HG03196 (cell line): ENCODE measurements around the gene SLC16A3.
"Not testable (repeated sequence)": the region's sequence is repeated elsewhere in the genome, so short reads cannot be mapped to it uniquely, and the experiment has no call there.

ENCODE experiments used
- ATAC-seq: cut with Tn5 transposase; IDR thresholded peaks from one replicate; pipeline ENCODE4 v1.9.1; 2021; ENCODE audit not compliant: unreplicated experiment

The SLC16A3 gene

DNA sequence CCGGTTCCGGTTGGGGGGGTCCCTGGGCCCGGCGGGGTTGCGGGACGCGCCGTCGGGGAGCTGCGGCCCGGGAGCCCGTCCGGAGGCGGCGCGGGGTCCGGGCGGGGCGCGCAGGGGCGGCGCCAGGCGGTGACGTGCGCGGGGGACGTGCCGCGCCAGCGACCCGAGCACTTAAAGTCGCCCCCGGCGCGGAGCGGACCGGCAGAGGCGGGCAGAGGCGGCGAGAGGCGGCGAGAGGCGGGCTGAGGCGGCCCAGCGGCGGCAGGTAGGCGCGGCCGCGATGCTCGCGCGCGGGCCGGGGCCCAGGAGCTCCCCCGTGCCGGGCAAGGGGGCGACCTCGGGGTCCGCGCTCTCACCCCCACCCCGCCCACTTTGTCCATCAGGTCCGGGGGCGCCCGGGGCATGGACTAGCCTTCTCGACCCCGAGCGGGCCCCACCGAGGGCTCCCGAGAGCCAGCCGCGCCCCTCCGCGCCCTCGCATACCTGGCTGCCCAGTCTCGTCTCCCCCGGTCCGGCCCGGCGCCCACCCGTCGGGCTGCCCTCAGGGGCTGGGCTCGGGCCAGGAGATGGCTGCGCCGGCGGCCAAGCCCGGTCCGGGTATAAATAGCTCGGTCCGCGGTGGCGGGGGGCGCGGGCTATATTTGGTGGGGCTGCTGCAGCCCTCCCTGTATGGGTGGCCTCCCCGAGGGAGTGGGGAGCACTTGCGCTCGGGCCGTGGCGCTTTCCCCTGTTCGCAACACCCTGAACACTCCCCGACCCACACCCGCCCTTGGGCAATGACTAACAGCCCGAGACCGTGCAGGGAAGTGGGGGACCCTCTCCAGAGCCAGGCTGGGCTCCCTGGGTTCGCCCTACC is at the start of gene SLC16A3:
Gene SLC16A3 (plus strand): TSS at position 201 of the 856 bp plus-strand sequence. CDS start 6,967 bp downstream, outside the sequence.
- peak; percentile 33 for ATAC-seq

DNA sequence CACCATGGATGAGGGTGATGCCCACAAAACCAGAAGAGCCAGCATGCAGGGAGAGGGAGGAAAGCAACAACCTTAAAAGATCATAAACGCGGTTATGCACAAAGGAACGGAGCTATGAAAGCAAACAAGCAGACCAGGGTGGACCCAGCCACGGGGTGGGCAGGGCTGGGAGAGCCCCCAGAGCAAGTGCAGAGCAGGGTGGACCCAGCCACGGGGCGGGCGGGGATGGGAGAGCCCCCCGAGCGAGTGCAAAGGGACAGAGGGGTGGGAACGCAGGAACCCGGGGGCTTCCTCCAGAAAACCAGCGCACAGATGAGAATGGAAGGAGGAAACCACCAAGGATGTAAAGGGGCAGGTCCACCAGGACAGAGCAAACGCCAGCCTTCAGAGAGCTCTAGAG is 49.4 kb upstream of the SLC16A3 start:
- ATAC-seq, result no peak

DNA sequence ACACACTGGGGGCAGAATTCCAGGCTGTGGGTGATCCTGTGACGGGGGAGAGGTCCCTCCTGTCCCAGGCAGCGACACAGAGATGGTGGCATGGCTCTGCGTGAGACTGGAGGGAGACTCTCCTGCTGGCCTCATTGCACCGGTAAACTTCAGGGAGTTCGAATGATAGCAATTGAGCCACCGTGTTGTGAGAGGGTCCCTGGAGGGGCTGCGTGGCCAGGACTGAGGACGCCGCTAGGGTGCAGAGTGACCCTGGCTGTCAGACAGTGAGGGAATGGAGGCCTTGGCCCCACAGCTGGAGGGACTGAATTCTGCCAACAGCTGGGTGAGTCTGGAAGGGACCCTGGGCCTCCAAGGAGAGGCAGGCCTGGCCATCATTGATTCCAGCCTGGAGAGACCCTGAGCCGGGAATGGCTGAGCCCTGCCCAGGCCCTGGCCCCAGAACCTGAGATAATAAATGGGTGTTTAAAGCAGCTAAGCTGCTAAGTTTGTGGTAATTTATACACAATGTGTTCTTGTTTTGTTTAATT is 48.8 kb upstream of the SLC16A3 start:
- ATAC-seq, result no peak

DNA sequence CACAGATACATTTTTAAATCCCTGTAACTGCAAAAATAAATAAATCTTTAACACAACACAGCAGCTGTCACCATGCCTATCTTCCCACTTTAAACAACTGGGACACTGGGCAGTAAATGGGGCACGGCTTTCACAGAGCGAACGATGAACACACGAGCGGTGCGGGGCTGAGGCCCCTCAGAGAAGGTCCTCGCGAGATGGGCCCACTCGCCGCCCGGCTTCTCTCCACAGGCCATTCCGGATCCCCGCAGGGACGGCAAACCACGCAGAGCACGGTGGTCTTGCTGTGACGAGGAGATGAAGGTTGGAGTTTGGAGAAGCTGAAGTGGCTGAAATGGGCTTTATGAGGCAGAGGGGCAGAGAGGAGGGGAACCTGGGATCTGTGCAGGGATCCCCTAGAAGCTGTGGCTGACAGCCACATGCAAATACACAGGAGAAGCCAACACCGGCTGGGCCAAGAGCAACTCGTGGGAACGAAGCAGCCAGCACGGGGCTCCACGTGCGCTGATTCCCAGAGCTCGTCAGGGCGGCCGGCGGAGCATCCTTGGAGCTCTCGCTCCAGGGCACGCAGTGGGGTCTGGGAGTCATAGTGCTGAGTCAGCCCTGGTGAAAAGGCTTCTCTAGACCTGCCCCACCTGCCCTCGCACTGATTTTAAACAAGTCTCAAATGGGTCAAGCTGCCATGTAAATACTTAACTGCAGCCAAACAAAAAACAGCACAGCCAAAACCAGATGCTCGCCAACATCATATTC is 47.9 kb upstream of the SLC16A3 start:
- ATAC-seq, result no peak

DNA sequence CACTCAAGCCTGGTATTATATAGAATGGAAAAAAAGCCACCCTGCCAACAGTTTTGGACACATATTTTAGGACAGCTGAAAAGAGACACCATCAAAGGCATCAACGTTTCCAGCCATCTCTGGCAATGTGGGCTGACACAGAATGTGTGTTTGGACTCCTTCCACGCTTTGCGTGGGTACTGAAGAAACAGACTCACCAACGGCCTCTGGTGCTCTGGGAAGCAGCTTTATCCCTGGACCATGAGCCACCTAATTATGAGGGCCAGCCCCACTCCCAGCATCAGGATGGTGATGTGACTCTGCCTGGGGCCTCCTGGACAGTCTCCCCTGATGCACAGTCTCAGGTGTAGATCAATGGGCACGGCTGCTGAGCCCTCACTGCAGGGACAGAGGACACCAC is 44.1 kb upstream of the SLC16A3 start:
- no peak for ATAC-seq

DNA sequence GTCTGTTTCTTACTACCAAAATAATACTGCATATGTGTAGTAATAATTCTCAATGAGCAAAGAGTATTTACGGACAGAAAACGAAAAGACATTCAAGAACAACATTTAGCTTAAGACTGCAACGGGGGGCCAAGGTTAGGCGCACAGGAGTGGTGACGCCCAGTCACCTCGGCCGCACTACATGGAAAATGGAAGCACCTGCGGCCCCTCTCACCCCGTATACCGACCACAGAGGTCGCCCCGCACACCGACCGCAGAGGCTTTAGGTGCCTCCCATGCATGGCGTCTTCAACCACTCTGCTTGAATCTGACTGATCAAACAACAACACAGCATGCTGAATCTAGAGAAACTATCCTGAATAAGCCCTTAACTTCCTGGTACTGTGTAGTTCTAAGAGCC is 42.6 kb upstream of the SLC16A3 start:
- ATAC-seq, result no peak

DNA sequence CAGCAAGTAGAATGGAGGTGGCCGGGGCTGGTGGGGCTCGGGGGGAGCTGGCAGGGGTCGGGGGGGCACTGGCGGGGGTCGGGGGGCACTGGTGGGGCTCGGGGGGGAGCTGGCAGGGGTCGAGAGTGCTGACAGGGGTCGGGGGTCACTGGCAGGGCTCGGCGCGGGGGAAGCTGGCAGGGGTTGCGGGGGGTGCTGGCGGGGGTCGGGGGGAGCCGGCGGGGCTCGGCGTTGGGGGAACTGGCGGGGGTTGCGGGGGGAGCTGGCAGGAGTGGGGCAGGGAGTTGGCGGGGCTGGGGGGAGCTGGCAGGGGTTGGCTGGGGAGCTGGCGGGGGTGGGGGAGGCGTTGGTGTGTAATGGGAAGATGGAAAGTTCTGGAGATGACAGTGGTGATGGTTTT is 41.3 kb upstream of the SLC16A3 start:
- no peak for ATAC-seq

DNA sequence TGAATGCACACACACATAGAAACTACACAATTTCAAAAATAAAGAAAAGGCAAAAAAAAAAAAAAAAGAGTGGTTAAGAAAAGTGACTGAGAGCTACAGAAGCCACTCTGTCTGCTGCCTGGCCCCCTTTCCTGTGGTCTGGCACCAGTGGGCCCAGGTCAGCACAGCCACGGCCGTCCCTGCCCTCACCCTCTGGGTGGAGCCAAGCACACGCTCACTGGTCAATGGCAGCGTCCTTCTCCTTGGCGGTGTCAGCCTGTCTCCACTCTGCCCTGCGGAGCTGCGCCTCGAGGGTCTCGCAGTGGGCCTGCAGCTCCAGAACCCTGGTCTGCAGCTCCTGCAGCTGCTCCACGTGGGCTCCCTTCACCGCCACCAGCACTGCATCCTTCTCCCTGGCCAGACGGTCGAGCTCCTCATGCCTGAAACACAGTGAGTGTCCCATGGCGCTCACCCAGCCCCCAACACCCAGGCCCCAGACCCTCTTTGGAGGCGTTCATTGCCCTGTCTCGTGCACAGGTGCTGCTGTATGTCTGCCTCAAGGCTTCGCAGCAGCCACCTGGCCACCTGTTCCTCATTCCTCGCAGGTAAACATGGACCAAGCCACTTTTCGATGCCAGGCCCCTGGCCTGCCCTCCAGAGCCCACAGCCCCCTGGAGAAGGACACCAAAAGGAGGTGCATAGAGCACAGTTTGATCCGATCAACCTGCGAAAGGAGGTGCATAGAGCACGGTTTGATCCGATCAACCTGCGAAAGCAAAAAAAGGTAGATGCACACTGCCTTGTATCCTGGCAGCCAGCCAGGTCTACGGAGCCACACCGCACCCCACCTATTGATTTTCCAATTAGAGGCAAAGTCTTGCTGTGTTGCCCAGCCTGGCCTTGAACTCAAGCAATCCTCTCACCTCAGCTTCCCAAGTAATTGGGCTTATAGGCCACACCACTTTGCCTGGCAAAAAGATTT is 40.6 kb upstream of the SLC16A3 start:
- no peak for ATAC-seq

DNA sequence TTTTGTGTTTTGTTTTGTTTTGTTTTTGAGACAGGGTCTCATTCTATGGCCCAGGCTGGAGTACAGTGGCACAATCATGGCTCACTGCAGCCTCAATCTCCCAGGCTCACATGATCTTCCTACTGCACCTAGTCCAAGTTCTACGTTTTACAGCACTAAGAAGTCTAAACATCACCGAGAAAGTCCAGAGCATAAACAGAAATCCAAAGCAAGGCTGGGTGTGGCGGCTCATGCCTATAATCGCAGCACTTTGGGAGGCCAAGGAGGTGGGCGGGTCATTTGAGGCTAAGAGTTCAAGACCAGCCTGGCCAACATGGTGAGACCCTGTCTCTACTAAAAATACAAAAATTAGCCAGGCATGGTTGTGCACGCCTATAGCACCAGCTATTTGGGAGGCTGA is 35.8 kb upstream of the SLC16A3 start:
- ATAC-seq, result not testable (repeated sequence)

DNA sequence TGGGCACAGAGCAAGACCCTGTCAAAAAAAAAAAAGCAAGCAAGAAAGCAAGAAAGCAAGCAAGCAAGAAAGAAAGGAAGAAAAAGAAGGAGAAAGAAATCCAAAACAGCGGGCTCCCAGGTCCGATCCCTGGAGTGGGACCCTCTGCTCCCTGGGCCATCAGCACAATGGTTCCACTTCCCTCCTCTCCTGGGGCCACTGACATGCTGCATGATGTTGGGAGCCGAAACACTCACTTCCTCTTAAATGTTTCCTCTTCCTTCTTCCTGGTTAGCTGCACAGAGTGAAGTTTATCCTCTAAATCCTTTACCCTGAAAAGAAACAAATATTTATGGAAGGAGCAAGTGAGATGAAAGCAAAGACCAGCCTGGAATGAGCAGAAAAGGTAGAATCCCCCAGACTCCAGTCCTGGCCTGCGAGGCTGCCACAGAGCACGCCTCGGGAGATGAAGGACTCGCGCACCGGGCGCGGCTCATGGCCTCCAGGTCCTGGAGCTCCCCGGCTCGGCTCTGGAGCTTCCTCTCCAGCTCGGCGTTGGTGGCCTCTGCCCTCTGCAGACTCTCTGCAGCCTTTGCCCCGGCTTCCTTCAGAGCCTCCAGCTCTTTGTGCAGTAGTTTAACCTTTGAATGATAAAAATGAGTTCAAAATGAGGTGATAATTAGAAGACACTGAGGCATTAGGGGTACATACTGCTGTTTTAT is 35.2 kb upstream of the SLC16A3 start:
- no peak for ATAC-seq

DNA sequence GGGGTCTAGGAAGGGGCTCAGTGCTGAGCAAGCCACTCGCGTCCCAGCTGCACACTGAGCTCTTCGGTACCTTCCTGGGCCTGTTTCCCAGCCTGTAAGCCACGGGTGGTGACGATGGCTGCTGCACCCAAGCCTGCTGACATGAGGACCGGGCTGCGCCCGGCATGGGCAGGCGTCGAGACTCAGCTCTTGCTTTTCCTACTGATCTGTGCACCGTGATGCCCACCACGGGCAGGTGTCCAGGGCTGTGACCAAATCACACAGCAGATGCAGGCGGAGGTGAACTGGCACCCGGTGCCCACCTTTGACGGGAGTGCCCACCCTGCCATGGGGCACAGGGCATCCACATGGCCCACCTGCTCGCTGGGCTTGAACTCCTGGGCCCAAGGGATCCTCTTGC is 34.1 kb upstream of the SLC16A3 start:
- ATAC-seq, result no peak

DNA sequence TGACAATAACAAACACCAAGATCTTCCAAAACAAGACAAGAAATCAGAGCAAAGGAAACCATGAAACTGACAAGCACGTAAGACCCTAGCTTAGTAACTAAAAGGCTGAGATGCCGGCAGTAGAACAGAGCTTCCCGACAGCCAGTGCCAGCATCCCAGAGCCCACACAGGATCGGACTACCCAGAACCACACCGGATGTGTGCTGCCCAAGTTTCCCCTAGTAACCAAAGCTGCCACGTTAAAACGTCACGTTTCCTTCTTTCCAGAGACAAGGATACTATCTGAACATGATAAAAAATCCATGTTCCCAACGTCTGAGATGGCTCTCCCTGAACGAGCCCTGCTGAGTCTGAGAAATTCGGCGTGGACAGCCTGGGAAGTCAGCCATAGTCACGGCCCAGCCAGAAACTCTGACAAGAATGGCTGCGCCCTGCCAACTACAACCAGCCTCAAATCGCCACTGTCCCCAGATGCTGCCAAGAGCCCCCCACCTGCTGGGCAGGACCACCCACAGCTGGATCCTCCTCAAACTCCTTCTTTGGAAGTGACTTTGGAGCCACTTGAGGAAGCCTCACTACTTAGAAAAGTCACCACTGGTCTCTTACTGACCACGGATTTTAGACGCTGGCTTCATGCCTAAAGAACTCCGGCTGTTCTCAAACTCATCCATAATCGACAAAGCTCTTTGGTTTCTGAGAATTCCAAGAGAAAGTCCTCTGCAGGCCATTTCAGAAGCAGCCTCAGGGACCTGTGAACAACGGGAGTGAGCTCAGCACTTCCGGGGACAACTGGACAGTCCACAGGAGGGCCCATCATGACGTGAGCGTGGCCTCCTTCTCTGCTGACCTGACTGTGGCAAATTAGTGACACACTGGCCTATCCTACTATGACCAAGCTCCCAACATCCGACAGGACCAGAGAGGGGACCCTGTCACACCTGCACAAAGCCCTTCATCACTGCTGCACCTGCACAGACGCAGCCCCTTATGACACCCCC is 32.9 kb upstream of the SLC16A3 start:
- no peak for ATAC-seq

DNA sequence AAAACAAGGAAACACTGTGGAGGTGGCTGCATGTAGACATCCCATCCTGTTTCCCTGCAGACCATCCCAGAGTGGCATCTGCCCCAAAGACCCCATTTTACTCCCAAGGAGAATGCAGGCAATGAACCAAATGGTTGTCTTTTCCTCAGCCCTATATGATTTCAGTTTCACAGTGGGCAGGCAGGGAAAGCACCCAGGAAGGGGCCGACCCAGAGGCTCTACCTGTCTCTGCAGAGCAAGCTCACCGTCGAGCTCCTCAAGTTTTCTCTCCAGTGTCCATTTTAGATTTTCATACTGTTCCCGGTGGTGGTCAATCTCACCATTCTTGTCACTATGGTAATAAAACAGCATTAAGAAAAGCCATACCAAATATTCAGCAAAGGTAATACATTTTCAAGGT is 30.8 kb upstream of the SLC16A3 start:
- no peak for ATAC-seq

DNA sequence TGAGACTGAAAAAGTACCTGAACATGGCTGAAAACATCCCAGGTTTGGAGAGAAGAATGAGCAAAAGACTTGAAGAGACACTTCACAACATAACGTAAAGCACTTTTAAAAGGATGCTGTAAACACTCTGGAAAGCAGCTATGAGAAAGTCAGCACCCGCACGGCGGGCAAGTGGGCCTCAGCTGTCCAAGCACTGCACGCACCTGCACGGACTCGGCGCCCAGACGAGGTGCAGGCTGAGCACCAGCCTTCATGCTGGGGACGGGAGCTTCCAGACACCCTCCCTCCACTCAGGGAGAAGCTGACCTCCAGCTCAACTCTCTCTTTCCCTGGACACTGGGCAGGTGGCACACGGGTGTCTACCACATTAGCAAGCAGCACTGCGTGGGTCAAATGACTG is 29.3 kb upstream of the SLC16A3 start:
- no peak for ATAC-seq

DNA sequence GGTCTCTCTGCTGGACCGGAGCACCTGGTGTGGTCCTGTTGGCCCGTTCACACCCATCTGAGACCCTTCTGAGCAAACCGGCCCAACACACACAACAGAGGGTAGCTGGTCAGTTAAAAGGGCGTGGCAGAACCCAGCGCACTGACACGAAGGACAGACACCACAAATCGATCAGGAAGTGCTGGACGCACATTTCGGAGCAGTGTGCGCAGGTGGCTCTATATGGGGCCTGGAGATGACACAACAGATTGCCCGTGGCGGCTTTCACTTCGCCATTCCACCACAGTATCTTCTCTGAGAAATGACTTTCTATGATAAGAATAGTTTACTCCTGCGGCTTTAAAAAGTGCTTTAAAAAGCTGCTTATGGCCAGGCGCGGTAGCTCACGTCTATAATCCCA is 28.7 kb upstream of the SLC16A3 start:
- no peak for ATAC-seq

DNA sequence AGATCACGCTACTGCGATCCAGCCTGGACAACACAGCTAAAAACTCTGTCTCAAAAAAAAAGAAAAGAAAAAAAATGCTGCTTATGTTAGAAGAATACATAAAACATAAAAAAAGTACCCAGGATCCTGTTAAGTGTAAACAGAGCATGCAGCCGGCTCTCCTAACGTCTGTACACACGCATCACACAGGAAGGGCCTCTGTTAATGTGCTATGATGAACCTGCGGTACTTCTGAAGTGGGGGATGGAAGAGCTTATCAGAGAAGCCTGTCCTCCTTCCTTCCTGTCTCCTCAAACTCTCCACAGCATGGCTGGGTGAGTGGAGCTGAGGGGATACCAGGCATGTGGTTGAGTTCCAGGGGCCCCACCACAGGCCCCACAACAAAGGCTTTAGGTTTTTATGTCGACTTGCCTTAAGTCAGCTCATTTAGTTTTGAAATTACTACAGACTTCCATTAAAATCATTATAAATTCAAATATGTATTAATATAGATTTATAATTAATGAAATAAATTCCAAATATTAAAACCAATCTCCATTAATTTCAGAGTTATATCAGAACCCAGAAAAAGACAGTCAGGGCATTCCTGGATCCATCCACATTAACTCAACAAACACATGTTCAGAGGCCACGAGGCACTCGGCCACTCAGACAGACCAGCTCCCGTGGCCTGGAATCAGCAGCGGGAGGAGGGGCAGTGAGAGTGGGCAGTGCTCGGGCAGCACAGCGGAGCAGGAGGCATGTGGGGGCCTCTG is 27.9 kb upstream of the SLC16A3 start:
- no peak for ATAC-seq

DNA sequence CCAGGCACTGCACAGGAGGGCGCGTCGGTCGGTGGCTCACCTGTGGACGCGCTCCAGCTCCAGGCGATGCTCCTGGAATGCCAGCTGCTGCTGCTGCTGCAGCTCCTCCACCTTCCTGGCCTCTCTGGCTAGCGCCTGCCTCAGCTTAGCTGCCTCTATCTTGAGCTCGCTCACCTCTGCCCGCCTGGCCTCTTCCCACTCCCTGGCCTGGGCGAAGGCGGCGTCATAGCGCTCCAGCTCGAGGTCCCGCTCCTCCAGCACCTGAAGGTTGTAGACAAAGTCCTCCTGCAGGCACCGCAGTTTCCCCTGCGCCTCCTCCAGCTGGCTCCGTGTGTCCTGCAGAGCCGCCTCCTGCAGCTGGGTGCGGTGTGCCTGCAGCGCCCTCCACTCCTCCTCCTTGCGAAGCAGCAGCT is 27.3 kb upstream of the SLC16A3 start:
- no peak for ATAC-seq

DNA sequence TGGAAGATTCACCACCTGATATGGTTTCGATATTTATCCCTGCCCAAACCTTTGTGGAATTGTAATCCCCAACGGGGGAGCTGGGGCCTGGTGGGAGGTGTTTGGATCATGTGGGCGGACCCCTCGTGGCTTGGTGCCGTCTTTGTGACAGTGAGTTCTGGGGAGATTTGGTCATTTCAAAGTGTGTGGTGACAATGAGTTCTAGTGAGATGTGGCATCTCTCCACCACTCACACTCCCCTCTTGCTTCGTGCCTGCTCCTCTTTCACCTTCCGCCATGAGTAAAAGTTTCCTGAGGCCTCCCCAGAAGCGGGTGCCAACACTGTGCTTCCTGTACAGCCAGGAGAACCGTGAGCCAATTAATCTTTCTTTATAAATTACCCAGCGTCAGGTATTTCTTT is 25.9 kb upstream of the SLC16A3 start:
- ATAC-seq, result no peak
